Measurements from ENCODE around the gene MTCH2.

DNA sequence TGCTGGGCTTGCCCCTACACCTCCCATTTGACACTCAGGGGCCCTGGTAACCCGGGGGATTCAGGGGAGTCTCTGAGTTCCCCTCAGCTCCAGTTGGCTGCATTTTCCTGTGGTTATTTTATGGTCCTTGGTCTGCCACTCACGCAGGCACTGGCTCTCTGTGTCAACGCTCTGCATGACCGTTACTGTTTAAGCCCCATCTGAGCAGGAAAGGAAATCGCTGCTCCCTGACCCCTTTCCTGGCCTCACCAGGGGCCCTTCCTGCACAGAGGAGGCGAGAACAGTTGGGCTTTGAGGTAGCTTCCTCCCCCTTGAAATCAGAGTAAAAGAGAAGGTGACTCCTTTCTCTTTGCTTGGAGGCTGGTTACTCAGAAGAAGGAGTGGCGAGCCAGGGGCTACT is 50.6 kb downstream of the MTCH2 start:
- TF ChIP-seq, protein P1, sequence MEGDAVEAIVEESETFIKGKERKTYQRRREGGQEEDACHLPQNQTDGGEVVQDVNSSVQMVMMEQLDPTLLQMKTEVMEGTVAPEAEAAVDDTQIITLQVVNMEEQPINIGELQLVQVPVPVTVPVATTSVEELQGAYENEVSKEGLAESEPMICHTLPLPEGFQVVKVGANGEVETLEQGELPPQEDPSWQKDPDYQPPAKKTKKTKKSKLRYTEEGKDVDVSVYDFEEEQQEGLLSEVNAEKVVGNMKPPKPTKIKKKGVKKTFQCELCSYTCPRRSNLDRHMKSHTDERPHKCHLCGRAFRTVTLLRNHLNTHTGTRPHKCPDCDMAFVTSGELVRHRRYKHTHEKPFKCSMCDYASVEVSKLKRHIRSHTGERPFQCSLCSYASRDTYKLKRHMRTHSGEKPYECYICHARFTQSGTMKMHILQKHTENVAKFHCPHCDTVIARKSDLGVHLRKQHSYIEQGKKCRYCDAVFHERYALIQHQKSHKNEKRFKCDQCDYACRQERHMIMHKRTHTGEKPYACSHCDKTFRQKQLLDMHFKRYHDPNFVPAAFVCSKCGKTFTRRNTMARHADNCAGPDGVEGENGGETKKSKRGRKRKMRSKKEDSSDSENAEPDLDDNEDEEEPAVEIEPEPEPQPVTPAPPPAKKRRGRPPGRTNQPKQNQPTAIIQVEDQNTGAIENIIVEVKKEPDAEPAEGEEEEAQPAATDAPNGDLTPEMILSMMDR (conservative IDR thresholded peaks at IDR 0.05 in 1 of 2, IDR thresholded peaks at IDR 0.05 in 1 of 2; ENCODE audit: low read depth in 1 of 2, low read length in 2 of 2) = no peak
- no peak for TF ChIP-seq EZH2 (IDR thresholded peaks at IDR 0.05; ENCODE audit: low read length, missing control alignments)
